ENCODE measurements around the gene DAGLA.

DAGLA gene

DNA sequence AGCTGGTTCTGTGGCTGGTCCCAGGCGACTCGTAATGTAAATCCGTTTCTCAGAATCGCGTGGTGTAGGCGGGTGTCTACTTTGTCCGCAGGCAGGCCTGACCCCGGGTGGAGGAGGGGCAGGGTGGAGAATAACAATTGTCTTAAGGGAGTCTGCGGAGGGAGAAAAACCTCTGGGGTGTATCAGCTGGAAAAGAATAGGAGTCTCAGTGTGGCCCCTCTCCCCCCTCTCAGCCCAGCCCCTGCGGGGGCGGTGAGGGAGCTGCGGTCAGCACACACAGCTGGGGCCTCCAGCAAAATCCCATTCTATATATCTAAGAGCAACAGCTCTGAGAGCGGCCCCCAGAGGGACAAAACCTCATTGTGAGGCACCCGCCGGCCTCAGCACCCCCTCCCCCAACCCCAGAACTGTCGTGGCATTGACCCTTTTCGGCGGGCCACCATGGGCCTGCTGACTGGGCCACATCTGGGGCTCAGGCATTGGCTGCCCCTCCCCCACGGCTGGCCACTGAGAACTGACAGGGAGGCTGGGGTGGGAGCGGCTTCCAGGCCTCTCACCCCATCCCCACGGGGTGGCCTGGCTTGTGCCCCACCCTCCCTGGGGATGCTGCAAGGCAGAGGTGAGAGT, 69.5 kb downstream of the DAGLA start:
- DNase-seq, result no peak

GRCh38 chr11:61750631-61751273, 70.6 kb downstream of the DAGLA start:
- DNase-seq, result no peak

GRCh38 chr11:61751384-61751783, 71.2 kb downstream of the DAGLA start:
- no peak for DNase-seq

DNA sequence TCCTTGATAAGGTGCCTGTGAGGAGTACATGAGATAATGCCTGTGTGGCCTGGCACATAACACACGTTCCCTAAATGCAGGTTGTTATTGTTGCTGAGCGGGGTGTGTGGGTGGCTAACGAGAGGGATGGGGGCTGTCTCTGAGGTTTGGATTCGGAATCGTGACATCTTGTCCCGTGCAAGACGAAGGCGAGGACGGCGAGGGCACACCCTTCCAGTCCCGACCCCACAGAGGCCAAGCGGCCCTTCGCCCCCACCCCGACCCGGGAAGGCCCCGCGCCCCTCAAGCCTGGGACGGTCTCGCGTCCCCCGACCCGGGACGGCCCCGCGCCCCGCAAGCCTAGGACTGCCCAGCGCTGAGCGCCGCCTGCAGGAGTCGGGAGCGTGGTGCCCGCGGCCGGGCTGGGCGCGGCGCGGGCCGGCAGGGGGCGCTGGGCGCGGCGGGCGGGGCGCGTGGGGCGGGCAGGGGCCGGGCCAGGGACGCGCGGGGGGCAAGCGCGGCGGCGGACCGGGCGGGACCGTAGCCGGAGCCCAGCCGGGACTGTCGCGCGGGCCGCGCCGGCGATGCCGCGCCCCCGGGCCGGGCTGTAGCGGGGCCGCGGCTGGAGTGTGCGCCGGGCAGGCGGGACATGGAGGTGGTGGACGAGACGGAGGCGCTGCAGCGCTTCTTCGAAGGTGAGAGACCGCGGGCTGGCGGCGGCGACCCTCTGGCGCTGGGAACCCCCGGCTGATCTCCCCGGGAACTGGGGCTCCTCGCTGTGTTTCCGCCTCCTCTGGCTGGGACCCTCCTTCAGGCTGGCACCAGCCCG, 72.1 kb downstream of the DAGLA start, which contains the start of gene MYRF:
Gene MYRF, plus strand, starts transcription at position 520 of the 808 bp plus-strand sequence. Its CDS starts 109 bp downstream, at position 629.
- no peak for DNase-seq

DNA sequence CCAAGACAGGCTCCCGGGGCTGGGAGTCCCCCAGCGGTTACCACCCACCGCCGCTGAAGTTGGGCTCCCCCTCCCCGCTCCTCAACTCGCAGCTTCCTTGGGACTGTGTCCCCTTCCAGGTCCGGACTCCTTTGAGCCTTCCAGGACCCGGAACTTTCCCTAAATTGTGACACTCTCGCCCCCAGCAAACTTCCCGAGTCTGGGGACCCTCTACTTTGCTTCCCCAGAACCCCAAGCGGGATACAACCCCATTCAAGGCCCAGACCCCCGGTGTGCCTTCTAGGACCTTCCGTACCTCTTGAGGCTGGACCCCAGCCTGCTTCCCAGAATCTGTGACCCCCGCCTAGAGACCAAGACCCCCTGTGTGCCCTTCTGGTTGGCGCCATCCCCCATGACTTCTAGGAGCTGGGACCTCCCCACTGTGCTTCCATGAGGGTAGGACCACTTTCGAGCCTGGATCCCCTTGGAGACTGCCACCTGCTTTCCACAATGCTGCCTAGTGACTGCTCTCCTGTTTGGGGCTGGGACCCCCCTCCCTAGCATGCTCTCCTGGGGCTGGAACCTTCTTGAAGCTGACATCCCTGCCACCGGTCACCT, 72.8 kb downstream of the DAGLA start:
- no peak for DNase-seq

GRCh38 chr11:61753672-61754071, 73.5 kb downstream of the DAGLA start:
- no peak for DNase-seq

- DNase-seq, result no peak
Observed at GRCh38 chr11:61754534-61755482, 74.6 kb downstream of the DAGLA start.

GRCh38 chr11:61756147-61756451, 75.9 kb downstream of the DAGLA start:
- no peak for DNase-seq

DNA sequence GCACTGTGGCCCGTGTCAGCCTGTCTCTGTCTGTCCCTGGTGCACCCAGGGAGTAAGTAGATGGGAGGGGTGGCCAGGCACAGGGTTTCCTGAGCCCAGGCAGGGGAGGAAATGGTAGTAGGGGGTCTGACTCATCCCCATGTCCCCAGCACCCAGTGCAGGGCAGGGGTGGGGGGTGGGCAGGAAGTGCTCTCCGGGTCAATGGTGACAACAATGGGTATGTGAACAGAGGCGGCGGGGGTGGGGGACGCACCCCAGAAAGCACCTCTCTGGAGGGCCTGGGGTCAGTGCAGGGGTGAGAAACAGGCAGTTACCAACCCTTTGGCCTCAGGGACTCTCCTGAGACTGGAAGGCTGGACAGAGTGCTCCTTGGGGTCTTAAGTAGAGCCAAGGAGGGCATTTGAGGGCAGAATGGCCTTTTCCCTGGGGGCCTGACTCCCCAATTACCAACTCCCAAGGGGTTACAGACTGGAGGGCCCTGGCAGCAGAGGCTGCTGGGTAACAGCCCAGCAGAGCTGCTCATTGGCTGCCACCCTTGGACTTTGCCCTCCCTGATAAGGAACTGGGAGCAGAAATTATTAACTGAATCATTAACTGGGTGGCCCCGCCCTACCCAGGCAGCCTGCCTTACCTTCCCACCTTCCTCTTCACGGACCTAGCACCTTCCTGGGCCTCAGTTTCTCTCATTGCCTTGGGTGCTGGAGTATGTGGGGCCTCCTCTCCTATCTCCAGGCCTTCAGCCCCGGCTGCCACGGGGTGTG, 76.4 kb downstream of the DAGLA start:
- no peak for DNase-seq

- no peak for DNase-seq
Observed at GRCh38 chr11:61757213-61757862, 77.1 kb downstream of the DAGLA start.

DNA sequence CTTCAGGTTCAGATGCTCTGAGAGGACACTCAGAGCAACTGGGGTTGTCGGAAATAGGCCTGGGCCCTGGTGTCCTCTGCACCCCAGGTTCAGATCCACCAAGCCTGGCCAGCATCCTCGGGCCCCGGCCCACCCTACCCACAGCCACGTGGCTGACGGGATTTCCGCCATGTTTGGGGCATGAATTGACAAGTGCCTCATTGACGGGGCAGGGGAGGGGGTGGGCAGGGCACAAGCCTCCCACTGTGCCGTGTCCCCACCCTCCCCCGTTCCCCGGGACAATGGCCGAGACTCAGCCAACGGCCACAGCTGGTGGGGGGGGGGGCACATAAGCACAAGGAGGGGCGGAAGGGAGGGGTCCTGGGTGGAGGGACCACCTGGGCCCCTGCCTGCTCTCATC, 80.8 kb downstream of the DAGLA start:
- no peak for DNase-seq

DNA sequence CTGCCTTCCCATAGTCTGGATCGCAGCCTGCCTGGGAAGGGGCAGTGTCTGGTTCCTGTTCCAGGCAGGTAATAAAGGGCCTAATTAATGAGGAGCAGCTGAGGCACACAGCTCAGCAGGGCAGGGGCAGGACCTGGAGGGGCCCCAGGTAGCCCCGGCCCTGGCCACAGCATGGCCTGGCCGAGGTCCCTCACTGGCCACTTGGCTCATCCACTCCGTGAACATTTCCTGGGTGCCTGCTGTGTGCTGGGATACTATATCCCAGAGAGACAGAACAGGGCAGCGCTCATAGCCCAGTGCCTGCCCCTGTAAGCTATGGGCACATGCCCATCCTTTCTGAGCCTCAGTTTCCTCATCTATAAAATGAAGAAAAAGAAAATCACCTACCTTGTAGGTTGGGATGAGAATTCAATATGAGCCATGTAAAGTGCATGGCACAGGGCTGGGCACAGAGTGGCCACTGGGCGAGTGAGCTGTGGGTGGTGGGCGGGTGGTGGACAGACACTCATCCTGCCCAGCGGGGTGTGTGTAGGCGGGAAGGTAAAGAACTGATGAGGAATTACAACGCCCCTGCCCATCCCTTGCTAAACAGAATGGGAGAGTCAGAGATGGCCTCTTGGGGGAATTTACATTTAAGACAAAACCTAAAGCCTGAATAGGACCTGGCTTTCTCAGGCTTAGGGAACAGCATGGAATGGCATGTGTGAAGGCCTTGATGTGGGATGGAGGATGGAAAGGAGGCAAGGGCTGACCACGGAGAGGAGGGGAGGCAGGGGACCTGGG, 81.4 kb downstream of the DAGLA start:
- DNase-seq, result no peak

GRCh38 chr11:61762223-61762615, 82.0 kb downstream of the DAGLA start:
- DNase-seq, result no peak

- no peak for DNase-seq
Observed at GRCh38 chr11:61762798-61763197, 82.6 kb downstream of the DAGLA start.

DNA sequence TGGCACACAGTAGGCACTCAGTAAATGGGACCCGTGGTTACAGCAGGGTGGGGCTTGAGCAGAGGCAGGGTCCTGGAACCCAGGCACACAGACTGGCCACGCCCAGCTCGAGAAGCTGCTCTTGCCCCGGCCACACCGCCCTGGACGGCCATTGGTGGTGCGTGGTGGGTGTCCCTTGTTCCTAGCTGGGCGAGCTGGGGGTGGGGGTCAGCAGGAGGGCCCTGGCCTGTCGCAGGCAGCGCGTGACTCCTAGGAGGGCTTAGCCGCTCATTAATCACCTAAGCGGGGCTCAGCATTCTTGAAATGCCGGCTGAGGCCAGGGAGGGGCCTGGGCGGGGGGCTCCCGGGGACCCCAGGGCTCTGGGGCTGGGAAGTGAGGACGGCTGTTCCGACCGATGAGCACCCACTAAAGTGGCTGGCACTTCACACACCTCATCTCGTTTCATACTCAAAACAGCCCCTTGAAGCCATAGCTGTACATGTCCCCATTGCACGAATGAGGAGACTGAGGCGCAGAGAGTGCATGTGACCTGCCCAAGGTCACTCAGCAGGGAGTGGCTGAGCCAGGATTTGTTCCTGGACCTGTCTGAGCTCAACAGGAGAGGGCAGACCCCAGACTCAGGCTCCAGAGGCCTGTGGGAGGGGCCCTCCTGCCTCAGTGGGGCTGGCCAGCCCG, 83.9 kb downstream of the DAGLA start:
- no peak for DNase-seq

DNA sequence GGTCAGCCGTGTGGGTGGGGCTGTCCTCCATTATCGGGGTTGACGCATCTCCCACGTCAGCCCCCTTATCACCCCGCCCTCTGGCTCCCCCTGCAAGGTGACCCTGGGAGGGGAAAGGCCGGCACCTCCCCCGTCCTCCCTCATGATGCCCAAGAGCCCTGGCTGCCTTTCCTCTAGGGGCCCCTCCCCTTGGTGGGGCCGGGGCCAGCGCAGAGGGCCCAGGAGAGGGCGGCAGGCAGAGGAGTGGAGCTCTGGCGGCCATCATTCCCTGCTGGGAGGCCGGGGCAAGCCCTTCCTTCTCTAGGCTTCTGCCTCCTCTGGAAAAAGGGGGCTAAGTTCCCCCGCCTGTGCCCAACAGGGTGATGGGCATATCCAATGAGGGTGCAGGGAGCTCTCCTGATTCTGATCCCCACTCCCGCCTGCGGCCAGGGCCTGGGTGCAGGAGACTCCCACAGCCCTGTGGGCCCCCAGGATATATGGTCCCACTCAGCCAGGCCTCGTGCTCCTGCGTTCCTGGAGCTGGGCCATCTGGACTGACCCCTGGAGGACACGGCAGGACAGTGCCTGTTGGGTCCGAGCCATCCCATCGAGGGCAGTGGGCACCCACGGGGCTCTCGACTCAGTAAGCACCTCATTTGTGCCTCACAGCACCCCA, 84.5 kb downstream of the DAGLA start:
- no peak for DNase-seq

GRCh38 chr11:61765550-61766253, 85.5 kb downstream of the DAGLA start:
- no peak for DNase-seq

DNA sequence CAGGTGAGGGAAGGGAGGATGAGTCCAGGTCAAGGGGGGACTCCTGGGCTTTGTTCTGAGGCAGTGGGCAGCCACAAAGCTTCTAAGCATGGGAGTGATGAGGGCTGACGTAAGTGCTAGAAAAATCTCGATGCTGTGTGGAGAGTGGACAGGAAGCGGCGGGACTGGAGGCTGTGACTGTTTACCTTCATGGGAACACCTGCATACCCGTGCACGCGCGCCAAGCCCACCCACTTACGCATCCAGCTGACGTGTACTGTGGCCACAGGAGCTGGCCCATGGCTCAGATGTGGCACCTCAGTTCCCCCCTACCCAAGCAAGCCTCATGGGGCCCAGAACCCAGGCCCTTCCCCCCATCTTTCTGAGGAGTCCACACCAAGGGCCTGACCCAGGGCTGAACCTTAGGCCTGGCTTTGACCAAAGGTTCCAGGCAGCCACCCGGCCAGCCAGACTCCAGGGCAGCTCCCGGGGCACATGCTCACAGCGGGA, 86.2 kb downstream of the DAGLA start:
- DNase-seq, result no peak

Measured in GOT3 (cell line).